ENCODE data around the gene CLPSL1. TPM values are rescaled to one million over a fixed set of nuclear protein-coding genes. Genes with fewer than 3 reads are reported as not detected.
"Not testable (repeated sequence)": the region's sequence is repeated elsewhere in the genome, so short reads cannot be mapped to it uniquely, and the experiment has no call there.

Gene CLPSL1
- total RNA-seq, 1 experiment from 2014 or later = not detected

DNA sequence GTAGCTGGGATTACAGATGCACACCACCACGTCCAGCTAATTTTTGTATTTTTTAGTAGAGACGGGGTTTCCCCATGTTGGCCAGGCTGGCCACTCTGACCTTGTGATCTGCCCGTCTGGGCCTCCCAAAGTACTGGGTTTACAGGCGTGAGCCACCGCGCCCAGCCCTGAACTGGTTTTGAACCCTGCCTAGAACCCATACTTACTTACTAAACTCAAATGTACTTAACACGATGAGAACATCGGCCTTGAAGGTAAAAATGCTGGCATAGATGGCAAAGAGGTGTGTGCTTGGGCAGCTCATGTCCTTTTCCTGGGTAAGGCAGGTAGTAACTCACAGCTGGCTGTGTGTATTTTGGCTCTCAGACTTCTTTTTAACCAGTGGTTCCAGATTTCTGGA is 47.2 kb upstream of the CLPSL1 start:
- Histone ChIP-seq H3K9me2 (ENCODE audit: insufficient read depth) (no peaks in the 10 kb centered on the region), H2AFZ (no peak overlapping the region), H3K4me1 (replicated peaks; ENCODE audit: insufficient read depth) (peaks cover 9% of the 10 kb centered on the region), H3K36me3 (ENCODE audit: low read depth) (no peaks in the 10 kb centered on the region), H3K27me3 (ENCODE audit: insufficient read depth, low read depth) (no peaks in the 10 kb centered on the region), H3K79me2 (ENCODE audit: low read depth) (no peaks in the 10 kb centered on the region), H4K20me1 (ENCODE audit: insufficient read depth) (no peaks in the 10 kb centered on the region), H3K4me2 (no peak overlapping the region), H3K9me3 (ENCODE audit: insufficient read depth, low read depth) (no peaks in the 10 kb centered on the region), H3K27ac (no peak overlapping the region), H3K4me3 (no peak overlapping the region), H3F3A (ENCODE audit: insufficient read depth, low read depth) (peaks cover 16% of the 10 kb centered on the region; the same call in 1 of the 2 replicates)
- DNase-seq = no peak
- intact Hi-C loops (cut with micrococcal nuclease; ENCODE audit: unreplicated experiment) = loop anchor here (1.0 to 10.0 kb wide), 2 partner anchors 44 to 269 kb away; partner anchors contain the start of gene RPL10A
- no TSS peak for BruUV-seq (replicated peaks)
- POLR2A ChIA-PET (ENCODE audit: unreplicated experiment) = no interaction called here
- CTCF ChIA-PET = interaction anchor here (0.6 to 1.2 kb wide), 3 partner anchors 110 to 408 kb away, joined by 3 to 7 read pairs (median 5); no protein-coding TSS in a partner anchor
- TF ChIP-seq, protein P1, sequence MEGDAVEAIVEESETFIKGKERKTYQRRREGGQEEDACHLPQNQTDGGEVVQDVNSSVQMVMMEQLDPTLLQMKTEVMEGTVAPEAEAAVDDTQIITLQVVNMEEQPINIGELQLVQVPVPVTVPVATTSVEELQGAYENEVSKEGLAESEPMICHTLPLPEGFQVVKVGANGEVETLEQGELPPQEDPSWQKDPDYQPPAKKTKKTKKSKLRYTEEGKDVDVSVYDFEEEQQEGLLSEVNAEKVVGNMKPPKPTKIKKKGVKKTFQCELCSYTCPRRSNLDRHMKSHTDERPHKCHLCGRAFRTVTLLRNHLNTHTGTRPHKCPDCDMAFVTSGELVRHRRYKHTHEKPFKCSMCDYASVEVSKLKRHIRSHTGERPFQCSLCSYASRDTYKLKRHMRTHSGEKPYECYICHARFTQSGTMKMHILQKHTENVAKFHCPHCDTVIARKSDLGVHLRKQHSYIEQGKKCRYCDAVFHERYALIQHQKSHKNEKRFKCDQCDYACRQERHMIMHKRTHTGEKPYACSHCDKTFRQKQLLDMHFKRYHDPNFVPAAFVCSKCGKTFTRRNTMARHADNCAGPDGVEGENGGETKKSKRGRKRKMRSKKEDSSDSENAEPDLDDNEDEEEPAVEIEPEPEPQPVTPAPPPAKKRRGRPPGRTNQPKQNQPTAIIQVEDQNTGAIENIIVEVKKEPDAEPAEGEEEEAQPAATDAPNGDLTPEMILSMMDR (conservative IDR thresholded peaks at IDR 0.05) = no peak
- no peak for TF ChIP-seq EZH2 (IDR thresholded peaks at IDR 0.05; ENCODE audit: low read depth)

DNA sequence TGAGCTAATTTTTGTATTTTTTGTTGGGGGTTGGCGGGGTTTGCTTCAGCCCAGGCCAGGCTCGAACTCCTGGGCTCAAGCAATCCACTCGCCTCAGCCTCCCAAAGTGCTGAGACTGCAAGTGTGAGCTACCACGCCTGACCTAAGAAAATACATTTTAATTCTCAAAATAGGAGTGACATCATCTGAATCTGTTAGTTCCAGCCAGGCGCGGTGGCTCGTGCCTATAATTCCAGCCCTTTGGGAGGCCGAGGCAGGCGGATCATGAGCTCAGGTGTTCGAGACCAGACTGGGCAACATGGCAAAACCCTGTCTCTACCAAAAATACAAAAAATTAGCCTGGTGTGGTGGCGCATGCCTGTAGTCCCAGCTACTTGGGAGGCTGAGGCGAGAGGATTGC is 46.5 kb upstream of the CLPSL1 start:
- H3K36me3 ChIP-seq (ENCODE audit: low read depth); H3K9me2 ChIP-seq (ENCODE audit: insufficient read depth); H3K4me2 ChIP-seq; POLR2A ChIA-PET (ENCODE audit: unreplicated experiment); H3K27ac ChIP-seq; BruUV-seq (replicated peaks); H2AFZ ChIP-seq; H3K4me3 ChIP-seq; H3K27me3 ChIP-seq (ENCODE audit: insufficient read depth, low read depth); H3K79me2 ChIP-seq (ENCODE audit: low read depth); DNase-seq; H3K4me1 ChIP-seq (replicated peaks; ENCODE audit: insufficient read depth); H4K20me1 ChIP-seq (ENCODE audit: insufficient read depth); H3K9me3 ChIP-seq (ENCODE audit: insufficient read depth, low read depth): not testable (repeated sequence)
- peaks cover 14% of the 10 kb centered on the region; the same call in 1 of the 2 replicates for H3F3A ChIP-seq (ENCODE audit: insufficient read depth, low read depth)
- intact Hi-C loops (cut with micrococcal nuclease; ENCODE audit: unreplicated experiment) = loop anchor here (1.0 to 10.0 kb wide), 2 partner anchors 45 to 270 kb away; partner anchors contain the start of gene RPL10A
- CTCF ChIA-PET = interaction anchor here (0.7 to 1.2 kb wide), 3 partner anchors 10 to 209 kb away, joined by 3 to 9 read pairs (median 7); no protein-coding TSS in a partner anchor

DNA sequence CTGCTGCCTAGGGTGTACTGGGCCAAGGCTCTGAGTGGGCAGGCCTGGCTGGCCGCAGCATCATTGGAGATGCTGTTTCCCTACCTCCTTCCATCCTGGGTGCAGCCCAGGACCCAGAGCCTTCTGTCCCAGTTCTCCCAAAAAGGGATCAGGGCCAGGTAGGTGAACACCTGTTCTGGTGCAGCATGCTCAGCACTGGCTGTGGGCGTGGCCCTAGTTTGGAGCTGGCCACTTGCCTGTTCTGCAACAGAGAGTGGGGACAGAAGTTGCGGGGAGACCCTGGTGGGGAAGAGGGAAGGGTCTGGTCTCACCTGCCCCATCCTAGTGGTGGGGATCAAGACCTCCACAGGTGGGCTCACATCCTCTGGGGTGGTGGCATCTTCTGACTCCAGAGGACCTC is 45.4 kb upstream of the CLPSL1 start:
- intact Hi-C loops (cut with micrococcal nuclease; ENCODE audit: unreplicated experiment) = loop anchor here (10.0 kb wide), 1 partner anchor 271 kb away; the partner anchor contains the start of gene RPL10A
- H3K4me1 ChIP-seq (replicated peaks; ENCODE audit: insufficient read depth) = peaks cover 7% of the 10 kb centered on the region
- no peak for DNase-seq
- peaks cover 5% of the 10 kb centered on the region; the same call in 1 of the 2 replicates for H3F3A ChIP-seq (ENCODE audit: insufficient read depth, low read depth)
- no peaks in the 10 kb centered on the region for H3K79me2 ChIP-seq (ENCODE audit: low read depth)
- no peak for TF ChIP-seq EZH2 (IDR thresholded peaks at IDR 0.05; ENCODE audit: low read depth)
- TF ChIP-seq, protein P1 (conservative IDR thresholded peaks at IDR 0.05) = no peak
- ChIA-PET POLR2A (ENCODE audit: unreplicated experiment) (no interaction called here), CTCF (interaction anchor here (1.0 kb wide), 2 partner anchors 8 to 150 kb away, joined by 4 to 5 read pairs; no protein-coding TSS in a partner anchor)
- no peak overlapping the region for H3K27ac ChIP-seq
- no peaks in the 10 kb centered on the region for H3K27me3 ChIP-seq (ENCODE audit: insufficient read depth, low read depth)
- H3K9me2 ChIP-seq (ENCODE audit: insufficient read depth) = no peaks in the 10 kb centered on the region
- no peaks in the 10 kb centered on the region for H3K9me3 ChIP-seq (ENCODE audit: insufficient read depth, low read depth)
- no peak overlapping the region for H3K4me3 ChIP-seq
- H3K4me2 ChIP-seq = no peak overlapping the region
- no TSS peak for BruUV-seq (replicated peaks)
- H3K36me3 ChIP-seq (ENCODE audit: low read depth) = no peaks in the 10 kb centered on the region
- no peak overlapping the region for H2AFZ ChIP-seq
- H4K20me1 ChIP-seq (ENCODE audit: insufficient read depth) = no peaks in the 10 kb centered on the region

All from PC-9 (cell line).